ENCODE data around the gene BRD3OS.
"Not testable (repeated sequence)": the region's sequence is repeated elsewhere in the genome, so short reads cannot be mapped to it uniquely, and the experiment has no call there.

- TF ChIP-seq CTCF, POLR2AphosphoS5, POLR2A, EP300 (IDR thresholded peaks at IDR 0.05): not testable (repeated sequence)
Measured at GRCh38 chr9:134075689-134076088, 50.4 kb downstream of the BRD3OS start.

All from upper lobe of left lung (tissue), 4 donors.